Stimulated activated CD8-positive, alpha-beta memory T cell treated with anti-CD3 and anti-CD28 coated beads, Interleukin-15, amount 100 ng/mL, for 4 hours (primary cell): ENCODE measurements around the gene SLC22A23.

ENCODE experiments used
- DNase-seq, 2 donors: peaks; one replicate each; pipeline ENCODE4 v3.0.0-alpha.2; 2020; ENCODE audit warnings: low read depth in 2 of 2

SLC22A23 gene

DNA sequence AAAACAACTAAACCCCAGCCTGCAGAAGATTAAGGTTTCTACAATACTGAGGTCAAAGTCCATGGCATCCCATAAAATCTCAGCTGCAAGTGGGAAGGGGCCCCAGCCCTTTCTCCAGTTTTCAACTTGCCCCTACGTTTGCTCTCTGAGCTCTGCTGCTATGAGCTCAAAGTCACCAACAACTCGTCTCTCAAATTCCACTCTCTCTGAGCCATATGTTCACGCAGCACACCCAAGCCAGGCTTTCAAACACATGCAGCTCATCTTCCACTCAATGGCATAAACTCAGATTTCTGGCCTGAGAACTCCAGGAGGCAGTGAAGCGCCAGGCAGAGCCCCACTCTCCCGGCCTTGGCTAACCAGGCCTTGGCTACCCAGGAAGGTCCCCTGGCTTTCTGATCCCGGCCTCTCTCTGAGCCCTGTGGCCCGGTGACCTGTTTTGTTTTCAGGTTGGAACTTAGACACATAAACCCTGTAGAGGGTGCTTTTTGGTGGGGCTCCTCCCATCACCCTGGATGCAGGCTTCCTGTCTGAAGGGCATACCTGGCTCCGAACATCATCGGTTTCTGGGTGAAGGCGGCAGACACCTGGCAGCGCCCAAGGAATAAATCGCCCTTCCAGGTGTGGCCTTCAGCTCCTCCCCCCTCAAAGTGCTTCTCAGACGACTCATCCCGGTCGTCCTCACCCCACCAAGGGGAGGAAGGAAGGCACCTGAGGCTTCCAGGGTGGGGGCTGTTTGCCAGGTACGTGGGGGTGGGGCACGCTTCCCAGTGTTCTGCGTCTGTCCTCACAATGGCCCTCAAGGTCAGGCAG lies 12.4 kb downstream of the SLC22A23 start:
- DNase-seq, result no peak

DNA sequence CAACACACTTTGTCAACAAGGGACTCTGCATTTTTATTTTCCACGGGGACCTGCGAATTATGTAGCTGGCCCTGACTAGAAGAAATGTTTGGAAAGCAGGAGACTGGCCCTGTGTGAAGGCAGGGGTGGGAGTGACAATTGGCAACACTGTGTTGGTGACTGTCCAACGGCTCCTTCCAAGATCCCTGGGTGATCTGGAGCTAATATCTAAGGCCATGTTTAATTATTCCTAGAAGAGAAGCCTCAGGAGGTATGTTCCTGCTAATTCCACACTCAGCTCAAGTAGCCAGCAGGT lies 13.7 kb downstream of the SLC22A23 start:
- no peak for DNase-seq

DNA sequence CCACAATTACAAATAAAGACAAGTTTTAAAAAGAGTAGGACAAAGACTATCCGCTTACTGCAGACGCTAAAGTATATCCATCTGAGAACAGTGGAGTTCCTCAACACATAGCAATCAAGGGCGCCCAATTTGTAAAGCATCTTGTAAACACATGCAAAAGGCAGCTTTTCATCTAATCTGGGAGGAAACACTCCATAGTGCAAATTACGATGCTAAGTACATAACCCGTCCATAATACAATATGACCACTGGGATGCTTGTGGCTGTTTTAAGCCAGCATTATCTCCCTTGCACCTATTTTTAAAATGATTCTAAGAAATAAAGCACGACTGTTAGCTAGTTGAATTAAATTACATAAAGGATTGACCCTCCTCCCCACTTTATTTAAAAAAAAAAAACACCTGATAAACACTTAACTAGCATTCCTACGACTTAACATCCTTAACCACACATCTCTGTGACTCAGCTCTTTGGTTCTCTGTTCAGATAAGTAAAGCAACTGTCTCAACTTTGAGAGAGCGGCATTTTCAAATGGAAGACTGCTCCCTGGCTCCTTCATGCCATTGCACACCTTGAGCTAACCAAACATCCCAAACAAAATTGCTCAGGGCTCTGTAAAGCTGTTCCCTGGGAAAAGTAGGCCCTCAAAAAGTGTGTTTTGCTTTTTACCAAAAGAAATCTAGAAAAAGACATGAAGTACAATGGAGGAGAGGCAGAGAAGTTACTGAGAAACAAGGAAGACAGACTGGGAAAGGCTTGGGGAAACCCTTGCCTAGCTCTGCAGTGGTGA lies 14.2 kb downstream of the SLC22A23 start:
- no peak for DNase-seq

GRCh38 chr6:3440911-3441310 lies 15.9 kb downstream of the SLC22A23 start:
- no peak for DNase-seq

- DNase-seq, result no peak
Observed at GRCh38 chr6:3439961-3440360, 16.9 kb downstream of the SLC22A23 start.

- no peak for DNase-seq
Observed at GRCh38 chr6:3438190-3439167, 18.4 kb downstream of the SLC22A23 start.

DNA sequence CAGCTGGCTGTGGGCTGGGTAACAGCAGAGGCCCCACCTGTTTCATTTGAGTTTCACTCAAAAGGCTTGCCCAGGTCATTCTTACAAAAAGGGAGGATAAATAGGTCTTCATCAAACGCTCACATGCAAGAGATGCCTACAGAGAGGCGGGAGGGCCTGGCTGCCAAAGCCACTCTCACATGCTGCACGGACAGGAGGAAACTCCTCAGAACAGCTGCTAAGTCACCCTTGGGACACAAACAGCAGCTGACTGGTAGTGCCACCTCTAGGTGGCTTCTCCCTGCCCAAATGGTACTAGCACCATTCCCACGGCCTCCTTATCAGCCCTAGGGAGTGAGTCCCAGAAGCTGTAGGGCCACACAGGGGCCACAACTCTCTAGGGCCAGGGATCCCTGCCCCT lies 23.8 kb downstream of the SLC22A23 start:
- no peak for DNase-seq

DNA sequence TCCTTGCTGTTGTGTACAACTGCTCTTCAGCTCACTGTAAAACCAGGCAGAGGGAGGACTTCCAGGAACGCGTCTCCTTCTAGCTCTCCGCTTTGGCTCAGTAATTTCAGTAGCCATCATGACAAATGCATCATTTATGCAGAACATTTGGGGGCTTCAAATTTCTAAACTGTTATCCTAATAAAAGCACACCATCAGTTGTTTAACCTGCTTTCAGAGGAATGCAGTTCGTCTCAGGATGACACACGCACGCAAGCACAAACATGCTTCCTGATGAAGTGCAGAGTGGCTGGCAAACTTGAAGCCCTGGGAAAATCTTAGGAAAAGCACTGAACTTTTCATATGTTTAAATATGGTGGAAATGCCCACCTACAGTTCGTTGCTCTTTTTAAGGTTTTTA lies 24.4 kb downstream of the SLC22A23 start:
- DNase-seq, result no peak

DNA sequence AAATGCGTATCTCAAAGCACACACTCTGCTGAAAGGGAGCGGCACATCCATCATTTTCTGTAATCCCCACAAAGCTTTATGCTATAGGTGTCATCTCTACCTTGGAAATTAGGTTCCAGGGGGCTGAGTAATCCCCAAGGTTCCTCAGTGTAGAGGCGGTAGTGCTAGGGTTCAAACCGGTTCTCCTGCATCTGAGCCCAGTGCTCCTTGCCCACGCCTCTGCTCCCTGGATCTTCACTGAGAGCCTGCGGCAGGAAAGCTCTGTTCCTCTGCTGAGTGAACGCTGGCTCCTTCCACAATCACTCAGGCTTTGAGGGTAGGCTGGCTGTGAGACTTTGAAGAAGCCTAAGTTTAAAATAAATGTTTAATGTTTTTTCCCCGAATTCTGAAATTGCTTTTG lies 24.9 kb downstream of the SLC22A23 start:
- no peak for DNase-seq

DNA sequence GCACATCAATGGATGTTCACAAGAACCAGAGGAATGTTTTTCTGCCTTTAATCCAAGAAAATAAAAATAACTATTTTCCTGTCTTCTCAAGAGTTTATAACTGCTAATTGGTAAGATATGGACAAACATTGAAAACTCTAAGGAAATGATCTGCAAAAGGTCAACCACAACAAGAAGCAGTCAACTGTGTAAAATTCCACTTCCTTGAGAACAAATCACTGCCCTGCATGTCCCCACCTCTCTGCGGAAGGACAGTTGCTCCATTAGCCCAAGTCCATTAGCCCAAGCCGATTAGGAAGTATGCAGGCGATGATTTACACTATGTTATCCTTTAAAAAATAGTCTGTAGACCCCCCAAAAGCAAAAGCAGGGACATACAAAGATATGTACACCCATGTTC lies 27.6 kb downstream of the SLC22A23 start:
- DNase-seq, result no peak

DNA sequence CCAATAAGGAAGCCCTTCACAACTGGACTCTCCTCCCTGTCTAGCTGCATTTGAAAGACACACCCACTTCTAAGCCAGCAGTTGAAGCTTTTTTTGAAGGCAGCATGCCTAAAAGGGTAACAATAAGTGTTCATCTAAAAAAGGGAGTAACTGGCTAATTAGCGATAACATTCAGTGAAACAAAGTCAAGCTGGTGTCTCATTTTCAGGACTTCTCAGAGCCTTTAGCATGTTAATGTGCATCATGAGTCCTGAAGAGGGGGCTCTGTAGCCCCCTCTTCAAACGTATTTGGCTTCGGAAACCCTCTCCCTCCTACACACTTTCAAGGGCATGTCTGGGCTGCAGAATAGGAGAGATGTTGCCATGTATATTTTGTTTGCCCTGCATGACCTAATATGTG lies 28.1 kb downstream of the SLC22A23 start:
- no peak for DNase-seq

- no peak for DNase-seq
Observed at GRCh38 chr6:3428247-3428646, 28.6 kb downstream of the SLC22A23 start.

- no peak for DNase-seq
Observed at GRCh38 chr6:3427687-3428085, 29.2 kb downstream of the SLC22A23 start.

GRCh38 chr6:3426927-3427686 lies 29.7 kb downstream of the SLC22A23 start:
- no peak for DNase-seq

DNA sequence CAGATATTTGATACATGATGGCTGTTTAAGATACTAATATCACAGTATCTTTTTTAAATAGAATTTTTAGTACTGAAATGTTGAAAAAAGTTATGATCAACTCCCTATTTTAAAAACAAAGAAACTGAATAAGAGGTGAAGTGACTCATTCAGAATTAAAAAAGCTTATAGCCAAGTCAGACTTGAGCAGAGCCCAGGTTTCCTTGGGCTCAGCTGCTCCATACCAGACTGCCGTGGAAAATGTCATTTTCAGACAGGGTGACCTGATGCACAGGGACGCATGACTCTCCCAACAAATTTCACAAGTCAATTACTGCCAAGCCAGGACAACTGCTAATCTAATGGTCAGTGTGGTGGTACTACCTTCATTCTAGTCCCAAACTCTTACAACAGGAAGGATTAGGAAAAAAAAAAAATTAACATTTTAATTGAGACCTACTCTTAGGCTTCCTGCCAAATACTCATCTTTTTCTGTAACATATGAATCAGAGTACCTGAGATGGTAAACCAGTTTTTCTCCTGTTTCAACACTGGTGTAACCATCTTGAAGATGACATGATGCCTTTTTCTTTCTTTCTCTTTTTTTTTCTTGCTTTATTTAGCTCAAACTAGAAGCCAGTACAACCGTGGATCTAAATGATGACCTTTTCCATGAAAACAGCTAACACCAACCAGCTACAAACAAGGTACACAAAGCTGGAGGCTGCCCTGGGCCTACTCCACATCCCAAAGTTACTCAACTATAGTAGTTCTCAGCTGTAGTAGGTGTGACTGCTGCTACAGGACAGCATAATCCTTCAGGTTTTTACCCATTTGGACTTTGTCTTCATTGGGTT lies 30.5 kb downstream of the SLC22A23 start:
- no peak for DNase-seq

- DNase-seq, result no peak
Observed at GRCh38 chr6:3425574-3425973, 31.3 kb downstream of the SLC22A23 start.

GRCh38 chr6:3424185-3424927 lies 32.5 kb downstream of the SLC22A23 start:
- DNase-seq, result no peak

DNA sequence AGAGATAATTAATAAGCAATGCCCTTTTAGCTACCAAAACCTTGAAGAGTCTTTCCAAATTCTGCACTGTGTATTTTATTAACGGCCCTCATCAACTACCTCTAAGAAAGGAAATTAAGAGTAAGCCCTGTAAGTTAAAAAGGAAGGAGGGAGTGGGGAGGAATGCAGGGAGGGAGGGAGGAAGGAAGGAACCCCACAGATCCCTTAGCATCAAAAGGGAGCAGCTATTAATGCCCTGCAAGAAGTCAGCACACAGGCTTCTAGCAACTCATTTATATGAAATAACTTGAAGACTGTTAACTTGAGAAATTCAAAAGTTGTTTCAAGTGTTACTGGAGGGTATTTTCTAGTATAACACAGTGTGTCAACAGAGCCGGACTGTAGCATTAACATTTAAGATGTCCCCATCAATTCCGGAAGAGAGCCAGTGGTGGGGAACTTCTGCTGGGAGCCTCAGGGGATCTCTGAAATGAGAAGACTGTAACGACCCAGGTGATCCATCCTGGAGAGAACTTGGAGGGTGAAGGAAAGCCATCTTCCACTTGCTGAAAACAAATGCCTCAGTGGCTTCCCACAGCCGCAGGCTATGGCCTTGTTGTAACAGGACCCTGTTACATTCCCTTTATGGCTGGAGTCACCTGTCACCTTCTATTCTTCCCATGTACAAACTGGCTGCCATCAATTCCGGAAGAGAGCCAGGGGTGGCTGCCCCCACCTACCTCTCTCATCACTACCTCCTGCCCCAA lies 33.2 kb downstream of the SLC22A23 start:
- DNase-seq, result no peak

DNA sequence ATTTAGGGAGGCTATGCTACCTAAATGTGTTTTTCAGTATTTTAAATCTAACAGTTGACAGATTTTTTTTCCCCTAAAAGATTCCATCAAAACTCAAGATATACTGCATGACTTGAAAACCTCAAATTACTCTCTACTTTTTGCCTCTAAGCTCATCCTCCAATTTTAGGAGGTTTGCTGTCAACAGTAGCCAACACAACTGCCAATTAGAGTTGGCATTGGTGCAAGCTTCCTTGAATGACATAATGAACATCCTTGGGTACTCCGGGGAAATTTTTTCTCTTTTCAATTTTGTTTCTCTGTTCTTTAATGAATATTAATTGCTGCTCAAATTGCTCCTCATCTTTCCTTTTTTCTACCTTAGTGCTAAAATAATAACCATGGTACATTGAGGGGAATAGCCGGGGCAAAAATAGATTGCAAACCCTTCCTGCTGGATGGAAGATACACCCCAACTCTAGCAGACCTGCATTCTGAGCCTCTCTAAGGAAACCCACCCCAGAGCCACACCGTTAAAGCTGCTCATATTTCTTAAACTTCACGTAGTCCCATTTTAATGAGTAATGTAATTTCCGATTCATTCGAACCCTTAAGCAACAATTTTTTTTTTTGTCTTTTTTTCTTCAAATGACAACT lies 34.3 kb downstream of the SLC22A23 start:
- DNase-seq, result no peak
